Stimulated activated CD8-positive, alpha-beta memory T cell treated with anti-CD3 and anti-CD28 coated beads, Interleukin-4, amount 100 ng/mL, for 4 hours (primary cell): ENCODE results near the gene CD96.
"Not testable (repeated sequence)": the region's sequence is repeated elsewhere in the genome, so short reads cannot be mapped to it uniquely, and the experiment has no call there.

Experiments
- DNase-seq, 2 donors: peaks; one replicate each; pipeline ENCODE4 v3.0.0-alpha.2; 2020; ENCODE audit warnings: low read depth in 2 of 2, low spot score in 1 of 2

The CD96 gene, protein sequence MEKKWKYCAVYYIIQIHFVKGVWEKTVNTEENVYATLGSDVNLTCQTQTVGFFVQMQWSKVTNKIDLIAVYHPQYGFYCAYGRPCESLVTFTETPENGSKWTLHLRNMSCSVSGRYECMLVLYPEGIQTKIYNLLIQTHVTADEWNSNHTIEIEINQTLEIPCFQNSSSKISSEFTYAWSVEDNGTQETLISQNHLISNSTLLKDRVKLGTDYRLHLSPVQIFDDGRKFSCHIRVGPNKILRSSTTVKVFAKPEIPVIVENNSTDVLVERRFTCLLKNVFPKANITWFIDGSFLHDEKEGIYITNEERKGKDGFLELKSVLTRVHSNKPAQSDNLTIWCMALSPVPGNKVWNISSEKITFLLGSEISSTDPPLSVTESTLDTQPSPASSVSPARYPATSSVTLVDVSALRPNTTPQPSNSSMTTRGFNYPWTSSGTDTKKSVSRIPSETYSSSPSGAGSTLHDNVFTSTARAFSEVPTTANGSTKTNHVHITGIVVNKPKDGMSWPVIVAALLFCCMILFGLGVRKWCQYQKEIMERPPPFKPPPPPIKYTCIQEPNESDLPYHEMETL

GRCh38 chr3:111541911-111542483 lies at the start of gene CD96:
TSS of gene CD96 (plus strand) at chr3:111542197. CDS start at chr3:111542249, 52 bp downstream.
- DNase-seq: peak; percentile 35 to 51

- DNase-seq: no peak
Measured at GRCh38 chr3:111493276-111493675, 48.7 kb upstream of the CD96 start.

- DNase-seq: no peak
Measured at GRCh38 chr3:111496894-111497559, 45.0 kb upstream of the CD96 start.

DNA sequence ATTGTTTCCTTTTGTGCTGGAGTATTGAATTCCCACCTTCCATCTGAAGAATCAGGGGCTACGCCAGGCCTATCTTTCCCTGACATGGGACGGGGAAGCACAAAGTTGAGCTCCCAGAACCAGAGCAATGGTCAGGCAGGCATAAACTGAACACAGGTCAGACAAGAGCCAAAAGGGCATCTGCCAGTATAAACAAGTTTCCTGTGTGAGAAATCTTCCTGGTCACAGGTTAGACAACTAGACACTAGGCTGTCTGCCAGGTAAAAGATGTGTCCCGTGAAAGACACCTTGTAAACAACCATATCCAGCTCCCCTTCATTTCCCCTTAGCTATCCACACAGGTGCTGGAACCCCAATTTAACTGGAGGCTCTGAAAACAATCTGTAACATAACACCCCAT lies 44.0 kb upstream of the CD96 start:
- DNase-seq: no peak

DNA sequence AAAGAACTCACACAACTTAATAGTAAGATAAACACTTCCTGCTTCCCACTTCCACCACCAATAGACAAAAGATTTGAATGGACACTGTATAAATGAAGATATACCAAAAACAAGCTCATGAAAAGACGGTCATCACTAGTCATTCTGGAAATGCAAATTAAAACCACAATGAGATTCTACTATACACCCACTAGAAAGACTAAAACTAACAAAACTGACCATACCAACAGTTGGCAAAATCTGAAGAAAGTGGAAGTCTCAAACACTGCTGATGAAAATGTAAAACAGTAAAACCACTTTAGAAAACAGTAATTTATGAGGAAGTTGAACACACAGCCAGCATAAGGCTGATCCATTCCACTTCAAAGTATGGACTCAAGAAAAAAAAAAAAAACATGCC lies 35.6 kb upstream of the CD96 start:
- no peak for DNase-seq

DNA sequence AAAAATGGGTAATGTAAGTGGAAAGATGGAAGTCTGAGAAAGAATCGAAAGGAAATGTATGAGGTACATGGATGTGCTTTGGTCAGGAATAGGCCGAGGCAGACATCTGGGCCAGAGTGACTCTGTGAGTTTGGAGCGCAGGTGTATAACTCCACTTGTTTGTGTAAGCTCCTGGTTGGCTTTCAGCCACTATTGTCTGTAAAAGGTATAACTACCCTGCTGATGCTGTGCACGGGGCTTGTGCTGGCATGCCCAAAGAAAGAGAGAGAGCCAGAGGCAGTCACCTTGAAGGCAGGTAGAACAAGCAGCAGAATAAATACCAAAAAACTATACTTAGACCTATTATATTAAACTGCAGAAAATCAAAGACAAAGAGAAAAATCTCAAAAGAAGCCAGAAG lies 32.7 kb upstream of the CD96 start:
- DNase-seq: no peak

GRCh38 chr3:111517801-111518200 lies 24.2 kb upstream of the CD96 start:
- DNase-seq: no peak

GRCh38 chr3:111519178-111519855 lies 22.7 kb upstream of the CD96 start:
- DNase-seq: no peak

- no peak for DNase-seq
Measured at GRCh38 chr3:111521891-111522290, 20.1 kb upstream of the CD96 start.

DNA sequence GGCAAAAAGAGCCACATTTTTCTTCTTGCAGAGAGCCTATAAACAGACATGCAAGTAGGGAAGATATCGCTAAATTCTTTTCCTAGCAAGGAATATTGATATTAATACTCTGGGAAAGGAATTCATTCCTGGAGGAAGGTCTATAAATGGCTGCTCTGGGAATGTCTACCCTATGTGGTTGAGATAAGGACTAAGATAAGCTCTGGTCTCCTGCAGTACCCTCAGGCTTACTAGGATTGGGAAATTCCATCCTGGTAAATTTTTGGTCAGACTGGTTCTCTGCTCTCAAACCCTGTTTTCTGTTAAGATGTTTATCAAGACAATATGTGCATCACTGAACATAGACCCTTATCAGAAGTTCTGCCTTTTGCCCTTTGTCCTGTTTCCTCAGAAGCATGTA lies 17.5 kb upstream of the CD96 start:
- DNase-seq: not testable (repeated sequence)

DNA sequence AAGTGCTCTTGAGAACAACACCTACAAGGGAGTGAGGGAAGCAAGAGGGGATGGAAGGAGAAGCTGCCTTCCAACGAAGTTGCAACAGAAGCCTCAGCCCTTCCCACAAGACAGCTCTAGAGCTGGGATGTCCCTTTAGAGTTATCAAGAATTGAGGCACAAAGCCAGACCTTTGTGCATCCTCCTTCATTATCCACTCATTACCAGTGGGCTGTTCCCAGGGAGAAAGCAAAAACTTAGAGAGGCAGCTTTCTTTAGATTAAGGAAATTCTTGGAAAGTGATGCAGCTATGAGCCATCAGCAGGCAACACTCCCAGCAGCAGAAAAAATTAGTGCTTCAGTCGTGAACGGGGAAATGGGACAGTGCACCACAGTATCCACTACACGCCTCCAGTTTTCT lies 10.6 kb upstream of the CD96 start:
- DNase-seq: no peak

GRCh38 chr3:111534701-111535100 lies 7.3 kb upstream of the CD96 start:
- no peak for DNase-seq

DNA sequence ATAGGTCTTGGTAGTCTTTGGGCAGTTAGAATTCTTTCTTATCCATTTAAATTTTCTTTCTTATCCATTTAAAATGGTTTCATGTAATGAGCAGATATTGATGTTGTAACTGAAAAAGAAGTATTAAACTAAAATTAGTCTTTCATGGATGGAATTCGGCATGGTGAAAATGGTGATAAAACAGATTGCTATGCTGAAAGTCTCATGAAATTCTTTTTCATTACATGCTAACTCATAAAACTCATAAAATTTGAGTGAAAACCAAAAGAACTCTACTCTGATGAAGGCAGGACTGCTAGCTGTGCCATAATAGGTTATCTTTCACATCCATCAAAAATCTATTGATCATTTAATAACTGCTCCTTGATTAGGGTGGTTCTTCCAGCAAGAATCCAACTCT lies 3.9 kb upstream of the CD96 start:
- no peak for DNase-seq

- DNase-seq: no peak
Measured at GRCh38 chr3:111538681-111539083, 3.3 kb upstream of the CD96 start.

GRCh38 chr3:111539351-111540331 lies 2.4 kb upstream of the CD96 start:
- peak; percentile 33 to 40 for DNase-seq

DNA sequence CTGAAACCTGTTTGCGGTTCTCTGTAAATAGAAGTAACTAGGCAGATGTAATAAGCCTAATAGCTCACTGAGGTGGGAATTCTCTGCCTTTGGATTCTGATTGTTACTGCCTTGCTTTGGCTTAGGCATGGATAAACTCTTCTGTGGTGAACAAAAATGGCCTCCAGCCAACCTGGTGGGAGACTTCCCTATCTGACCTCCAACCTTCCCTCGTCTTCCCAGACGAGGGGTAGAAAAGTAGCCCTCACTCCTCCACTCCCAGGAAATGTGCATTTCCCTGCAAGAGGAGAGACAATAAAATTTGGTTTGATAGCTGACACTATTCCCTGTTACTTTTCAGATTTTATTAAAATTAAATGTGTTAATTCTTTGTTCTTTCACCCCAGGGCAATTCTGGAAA lies 606 bp upstream of the CD96 start:
- DNase-seq: no peak

- DNase-seq: no peak
Measured at GRCh38 chr3:111542611-111543300, 759 bp downstream of the CD96 start.

- no peak for DNase-seq
Measured at GRCh38 chr3:111545349-111545748, 3.4 kb downstream of the CD96 start.

DNA sequence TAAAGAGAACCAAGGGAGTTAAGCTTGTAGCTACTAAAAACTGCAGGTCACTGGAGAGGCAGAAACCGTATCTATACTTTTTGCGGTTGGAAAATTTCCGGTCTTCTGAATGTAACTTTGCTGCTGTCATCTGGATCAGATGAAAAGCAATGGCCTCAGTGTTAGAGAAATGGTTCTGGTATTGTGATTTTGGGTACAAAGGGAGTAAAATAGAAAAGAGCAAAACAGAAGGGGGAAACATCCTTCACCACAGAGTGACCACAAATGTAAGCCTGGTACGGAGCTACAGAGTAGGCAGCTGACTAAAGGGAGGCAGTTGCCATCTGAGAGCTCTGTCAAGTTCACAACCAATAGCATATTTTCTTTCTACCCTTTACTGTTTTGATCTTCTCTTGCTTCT lies 5.6 kb downstream of the CD96 start:
- no peak for DNase-seq

DNA sequence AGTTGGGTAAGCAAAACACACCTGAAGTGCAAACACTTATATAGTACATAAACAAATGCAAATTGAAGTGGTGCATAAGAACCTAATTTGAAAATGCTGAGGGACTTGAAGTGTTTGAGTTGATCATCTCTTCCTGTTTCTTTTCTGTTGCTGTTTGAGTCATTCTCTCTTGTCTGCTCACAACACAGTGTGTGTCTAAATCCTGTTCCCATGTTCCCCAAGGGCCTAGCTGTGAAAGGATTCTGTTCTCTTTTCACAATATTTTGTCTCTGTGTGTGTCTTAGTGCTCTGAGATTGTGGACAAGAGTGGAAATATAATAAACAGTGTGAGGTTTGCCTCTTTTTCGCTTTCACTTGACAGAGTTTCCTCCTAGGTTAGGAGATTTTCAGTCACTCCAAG lies 6.1 kb downstream of the CD96 start:
- no peak for DNase-seq
